ENCODE measurements around the gene TWSG1. TPM values are rescaled to one million over a fixed set of nuclear protein-coding genes. Genes with fewer than 3 reads are reported as not detected.

The TWSG1 gene
- total RNA-seq, 2 experiments from 2014 or later, result 13.3 to 14.9 TPM

DNA sequence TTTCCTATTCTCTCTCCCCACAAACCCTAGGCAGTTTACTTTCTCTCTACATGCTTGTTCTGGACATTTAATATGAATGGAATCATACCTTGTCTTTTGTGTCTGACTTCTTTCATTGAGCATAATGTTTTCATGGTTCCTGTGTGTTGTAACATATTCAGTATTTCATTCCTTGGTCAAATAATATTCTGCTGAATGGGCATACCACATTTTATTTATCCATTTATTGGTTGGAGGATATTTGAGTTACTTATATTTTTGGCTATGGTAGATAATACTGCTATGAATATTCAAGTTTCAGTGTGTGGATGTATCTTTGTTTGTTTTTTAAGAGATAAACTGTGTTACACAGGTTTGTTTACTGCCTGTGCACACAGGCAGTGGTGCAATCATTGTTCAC lies 9.0 kb downstream of the TWSG1 start:
- no peaks in the 10 kb centered on the region for H3K27me3 Mint-ChIP-seq
- intact Hi-C loops (cut with micrococcal nuclease), result no loop called here
- DNase-seq (no peak), ATAC-seq (no peak)
- ChIA-PET CTCF (no interaction called here), POLR2A (interaction anchor here (1.0 kb wide), 1 partner anchor 9 kb away, joined by 4 read pairs; the partner anchor contains the start of gene TWSG1)
- peaks cover 18% of the 10 kb centered on the region for H3K4me1 Mint-ChIP-seq (ENCODE audit: low read depth)
- H3K27ac Mint-ChIP-seq, result no peak overlapping the region
- H3K4me3 Mint-ChIP-seq, result no peak overlapping the region
- peaks cover 6% of the 10 kb centered on the region for H3K9me3 Mint-ChIP-seq
- H3K36me3 Mint-ChIP-seq (ENCODE audit: low read depth), result peaks cover 36% of the 10 kb centered on the region
- TF ChIP-seq, protein P1, sequence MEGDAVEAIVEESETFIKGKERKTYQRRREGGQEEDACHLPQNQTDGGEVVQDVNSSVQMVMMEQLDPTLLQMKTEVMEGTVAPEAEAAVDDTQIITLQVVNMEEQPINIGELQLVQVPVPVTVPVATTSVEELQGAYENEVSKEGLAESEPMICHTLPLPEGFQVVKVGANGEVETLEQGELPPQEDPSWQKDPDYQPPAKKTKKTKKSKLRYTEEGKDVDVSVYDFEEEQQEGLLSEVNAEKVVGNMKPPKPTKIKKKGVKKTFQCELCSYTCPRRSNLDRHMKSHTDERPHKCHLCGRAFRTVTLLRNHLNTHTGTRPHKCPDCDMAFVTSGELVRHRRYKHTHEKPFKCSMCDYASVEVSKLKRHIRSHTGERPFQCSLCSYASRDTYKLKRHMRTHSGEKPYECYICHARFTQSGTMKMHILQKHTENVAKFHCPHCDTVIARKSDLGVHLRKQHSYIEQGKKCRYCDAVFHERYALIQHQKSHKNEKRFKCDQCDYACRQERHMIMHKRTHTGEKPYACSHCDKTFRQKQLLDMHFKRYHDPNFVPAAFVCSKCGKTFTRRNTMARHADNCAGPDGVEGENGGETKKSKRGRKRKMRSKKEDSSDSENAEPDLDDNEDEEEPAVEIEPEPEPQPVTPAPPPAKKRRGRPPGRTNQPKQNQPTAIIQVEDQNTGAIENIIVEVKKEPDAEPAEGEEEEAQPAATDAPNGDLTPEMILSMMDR (IDR thresholded peaks at IDR 0.05), result no peak

DNA sequence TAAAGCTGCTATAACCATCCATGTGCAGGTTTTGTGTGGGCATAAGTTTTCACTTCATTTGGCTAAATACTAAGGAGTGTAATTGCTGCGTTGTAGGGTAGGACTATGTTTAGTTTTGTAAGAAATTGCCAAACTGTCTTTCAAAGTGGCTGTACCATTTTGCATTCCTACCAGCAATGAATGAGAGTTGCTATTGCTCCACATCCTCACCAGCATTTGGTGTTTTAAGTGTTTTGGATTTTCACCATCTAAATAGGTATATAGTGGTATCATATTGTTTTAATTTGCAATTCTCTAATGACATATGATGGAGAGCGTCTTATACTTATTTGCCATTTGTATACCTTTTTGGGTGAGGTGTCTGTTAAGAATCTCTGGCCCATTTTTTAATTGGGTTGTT lies 12.2 kb downstream of the TWSG1 start:
- Mint-ChIP-seq H3K4me3 (no peak overlapping the region), H3K27me3 (no peaks in the 10 kb centered on the region), H3K27ac (no peak overlapping the region), H3K36me3 (ENCODE audit: low read depth) (peaks cover 28% of the 10 kb centered on the region), H3K4me1 (ENCODE audit: low read depth) (peaks cover 22% of the 10 kb centered on the region), H3K9me3 (peaks cover 6% of the 10 kb centered on the region)
- intact Hi-C loops (cut with micrococcal nuclease), result no loop called here
- CTCF ChIA-PET, result no interaction called here
- TF ChIP-seq, protein P1 (IDR thresholded peaks at IDR 0.05), result no peak
- no peak for ATAC-seq
- POLR2A ChIA-PET, result interaction anchor here (1.1 kb wide), 1 partner anchor 13 kb away, joined by 4 read pairs; no protein-coding TSS in a partner anchor
- no peak for DNase-seq

DNA sequence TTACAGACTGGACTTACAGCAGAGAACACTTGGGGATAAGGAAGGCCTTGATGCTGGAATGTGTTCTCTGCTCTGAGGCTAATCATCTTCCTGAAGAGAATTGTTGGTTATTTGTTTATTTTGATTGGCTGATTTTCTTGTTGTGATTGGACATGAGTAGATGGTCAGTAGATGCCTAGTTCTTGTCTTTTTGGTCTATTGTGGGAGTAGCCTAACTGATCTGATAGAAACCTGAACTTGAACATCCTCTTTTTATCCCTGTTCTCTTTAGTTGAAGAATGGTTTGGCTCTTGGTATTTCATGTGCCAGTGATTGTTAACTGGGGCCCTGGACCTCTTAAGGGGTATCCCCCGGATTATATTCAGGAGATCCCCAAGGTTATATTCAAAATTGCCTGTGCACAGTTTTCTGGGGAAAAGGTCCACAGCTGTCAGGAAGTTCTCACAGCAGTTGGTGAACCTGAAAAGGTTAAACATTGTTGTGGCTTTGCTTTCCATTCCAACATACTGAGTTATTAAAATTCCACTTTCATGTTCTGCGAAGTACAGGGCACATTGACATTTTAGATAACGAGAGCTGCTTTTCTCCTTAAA lies 13.6 kb downstream of the TWSG1 start:
- intact Hi-C loops (cut with micrococcal nuclease), result no loop called here
- Mint-ChIP-seq H3K4me1 (ENCODE audit: low read depth) (peaks cover 18% of the 10 kb centered on the region), H3K9me3 (peaks cover 6% of the 10 kb centered on the region), H3K27me3 (no peaks in the 10 kb centered on the region), H3K36me3 (ENCODE audit: low read depth) (peaks cover 22% of the 10 kb centered on the region), H3K4me3 (peak overlapping the region; percentile 5), H3K27ac (peak overlapping the region; percentile 66)
- DNase-seq (peak; percentile 7), ATAC-seq (peak; percentile 30)
- ChIA-PET CTCF (interaction anchor here (1.0 kb wide), 1 partner anchor 12 kb away, joined by 3 read pairs; no protein-coding TSS in a partner anchor), POLR2A (interaction anchor here (0.7 kb wide), 2 partner anchors 14 to 54 kb away, joined by 3 read pairs; no protein-coding TSS in a partner anchor)
- TF ChIP-seq, protein P1 (IDR thresholded peaks at IDR 0.05), result no peak

DNA sequence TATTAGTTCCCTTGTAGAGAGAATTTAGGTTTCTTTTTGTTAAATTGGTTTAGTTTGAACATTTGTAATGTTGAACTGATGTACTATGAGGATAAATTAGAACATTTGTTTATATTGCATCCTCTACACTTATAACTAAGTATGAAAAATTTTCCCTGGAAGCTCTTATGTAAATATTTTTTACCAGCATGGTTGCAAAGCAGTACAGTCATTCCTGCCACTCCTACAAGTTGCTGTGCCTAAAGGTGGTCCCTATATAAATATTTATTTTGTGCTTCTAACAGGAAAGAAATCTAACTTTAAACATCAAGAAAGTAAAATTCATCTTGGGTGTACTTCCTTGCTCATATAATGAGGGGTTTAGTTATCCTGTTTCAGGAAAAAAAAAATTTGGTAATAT lies 14.2 kb downstream of the TWSG1 start:
- POLR2A ChIA-PET, result interaction anchor here (0.7 kb wide), 1 partner anchor 15 kb away, joined by 3 read pairs; no protein-coding TSS in a partner anchor
- CTCF ChIA-PET, result no interaction called here
- Mint-ChIP-seq H3K4me1 (ENCODE audit: low read depth) (peaks cover 21% of the 10 kb centered on the region), H3K4me3 (no peak overlapping the region), H3K27ac (no peak overlapping the region), H3K9me3 (peaks cover 2% of the 10 kb centered on the region), H3K36me3 (ENCODE audit: low read depth) (peaks cover 17% of the 10 kb centered on the region), H3K27me3 (no peaks in the 10 kb centered on the region)
- intact Hi-C loops (cut with micrococcal nuclease), result no loop called here
- ATAC-seq (no peak), DNase-seq (no peak)
- TF ChIP-seq, protein P1 (IDR thresholded peaks at IDR 0.05), result no peak

DNA sequence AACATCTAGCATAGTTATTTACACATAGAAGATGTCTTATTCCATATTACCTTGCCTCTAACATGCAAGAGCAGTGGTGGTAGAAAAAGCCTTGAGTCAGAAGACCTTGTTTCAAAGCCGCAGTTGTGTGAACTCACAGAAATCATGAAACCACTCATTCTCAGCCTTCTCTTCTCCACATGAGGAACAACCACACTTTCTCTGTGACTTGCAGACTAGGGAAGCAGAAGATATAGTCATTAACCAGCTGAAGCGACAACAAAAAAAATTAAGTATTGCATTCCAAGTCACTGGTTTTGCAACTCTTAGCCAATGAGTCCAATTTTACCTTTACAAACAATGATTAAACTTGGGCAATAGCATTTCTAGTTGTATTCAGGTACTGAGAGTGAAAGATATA lies 19.0 kb downstream of the TWSG1 start:
- no peak for ATAC-seq
- H3K27me3 Mint-ChIP-seq, result no peaks in the 10 kb centered on the region
- H3K4me1 Mint-ChIP-seq (ENCODE audit: low read depth), result peaks cover 14% of the 10 kb centered on the region
- ChIA-PET CTCF (interaction anchor here (0.9 kb wide), 1 partner anchor 19 kb away, joined by 3 read pairs; the partner anchor contains the start of gene TWSG1), POLR2A (no interaction called here)
- H3K9me3 Mint-ChIP-seq, result no peaks in the 10 kb centered on the region
- intact Hi-C loops (cut with micrococcal nuclease), result no loop called here
- TF ChIP-seq, protein P1 (IDR thresholded peaks at IDR 0.05), result no peak
- no peak for DNase-seq
- no peaks in the 10 kb centered on the region for H3K36me3 Mint-ChIP-seq (ENCODE audit: low read depth)
- no peak overlapping the region for H3K4me3 Mint-ChIP-seq
- H3K27ac Mint-ChIP-seq, result no peak overlapping the region
